GM19372 (cell line): ENCODE data around the gene PRAMEF13.
"Not testable (repeated sequence)": the region's sequence is repeated elsewhere in the genome, so short reads cannot be mapped to it uniquely, and the experiment has no call there.

Experiments used
- ATAC-seq: cut with Tn5 transposase; IDR thresholded peaks from one replicate; pipeline ENCODE4 v1.9.1; 2021; ENCODE audit warnings: mild to moderate bottlenecking, low read depth, moderate library complexity; ENCODE audit not compliant: unreplicated experiment

Gene PRAMEF13

GRCh38 chr1:13201309-13201708 lies at the start of gene PRAMEF13:
PRAMEF13 (minus strand) TSS chr1:13201409; CDS start chr1:13199589, 1,820 bp downstream.
- ATAC-seq: not testable (repeated sequence)

GRCh38 chr1:13247122-13247521 lies 45.9 kb upstream of the PRAMEF13 start:
- ATAC-seq: not testable (repeated sequence)

GRCh38 chr1:13246554-13246871 lies 45.3 kb upstream of the PRAMEF13 start:
- not testable (repeated sequence) for ATAC-seq

- not testable (repeated sequence) for ATAC-seq
These were observed 44.8 kb upstream of the PRAMEF13 start for GRCh38 chr1:13245841-13246553.

GRCh38 chr1:13243536-13244263 lies 42.5 kb upstream of the PRAMEF13 start:
- ATAC-seq: not testable (repeated sequence)

GRCh38 chr1:13239633-13240032 lies 38.4 kb upstream of the PRAMEF13 start:
- not testable (repeated sequence) for ATAC-seq

GRCh38 chr1:13237572-13237971 lies 36.4 kb upstream of the PRAMEF13 start:
- not testable (repeated sequence) for ATAC-seq

GRCh38 chr1:13234057-13234456 lies 32.8 kb upstream of the PRAMEF13 start:
- ATAC-seq: not testable (repeated sequence)

GRCh38 chr1:13232056-13232455 lies 30.8 kb upstream of the PRAMEF13 start:
- not testable (repeated sequence) for ATAC-seq

GRCh38 chr1:13231061-13231750 lies 30.0 kb upstream of the PRAMEF13 start:
- not testable (repeated sequence) for ATAC-seq

GRCh38 chr1:13230601-13231000 lies 29.4 kb upstream of the PRAMEF13 start:
- ATAC-seq: not testable (repeated sequence)

- not testable (repeated sequence) for ATAC-seq
These were observed 28.9 kb upstream of the PRAMEF13 start for GRCh38 chr1:13230096-13230495.

GRCh38 chr1:13228343-13228781 lies 27.2 kb upstream of the PRAMEF13 start:
- no peak for ATAC-seq

- not testable (repeated sequence) for ATAC-seq
These were observed 26.3 kb upstream of the PRAMEF13 start for GRCh38 chr1:13227271-13228055.

- ATAC-seq: not testable (repeated sequence)
These were observed 24.5 kb upstream of the PRAMEF13 start, which contains the start of gene PRAMEF18 for GRCh38 chr1:13225675-13226204. PRAMEF18 (minus strand) TSS chr1:13226154; CDS start chr1:13226106, 48 bp downstream.

- no peak for ATAC-seq
These were observed 23.4 kb upstream of the PRAMEF13 start for GRCh38 chr1:13224480-13225060.

GRCh38 chr1:13222788-13223187 lies 21.6 kb upstream of the PRAMEF13 start:
- ATAC-seq: not testable (repeated sequence)

- not testable (repeated sequence) for ATAC-seq
These were observed 18.0 kb upstream of the PRAMEF13 start for GRCh38 chr1:13219203-13219602.

- ATAC-seq: not testable (repeated sequence)
These were observed 15.4 kb upstream of the PRAMEF13 start for GRCh38 chr1:13216619-13217018.
